ENCODE data around the gene JAM3.

JAM3 gene

DNA sequence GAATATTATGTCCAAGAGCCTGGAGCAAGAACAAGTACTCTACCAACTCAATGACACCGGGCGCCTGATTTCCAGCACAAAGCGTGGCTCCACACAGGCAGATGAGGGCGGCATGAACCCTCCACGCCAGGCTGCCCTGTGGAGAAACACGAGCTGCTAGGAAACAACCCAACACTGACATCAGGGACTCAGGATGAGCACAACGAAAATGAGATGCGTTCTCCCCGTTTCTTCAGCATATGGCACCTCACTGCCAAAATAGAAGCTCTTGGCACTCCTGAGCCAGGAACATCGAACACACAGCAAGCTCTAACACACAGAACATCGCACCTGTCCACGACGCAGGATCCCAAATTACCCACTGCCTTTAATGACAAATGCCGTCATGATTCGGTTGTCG, 86.6 kb downstream of the JAM3 start:
- no peak for DNase-seq (ENCODE audit: low read depth)
- TF ChIP-seq, protein P1, sequence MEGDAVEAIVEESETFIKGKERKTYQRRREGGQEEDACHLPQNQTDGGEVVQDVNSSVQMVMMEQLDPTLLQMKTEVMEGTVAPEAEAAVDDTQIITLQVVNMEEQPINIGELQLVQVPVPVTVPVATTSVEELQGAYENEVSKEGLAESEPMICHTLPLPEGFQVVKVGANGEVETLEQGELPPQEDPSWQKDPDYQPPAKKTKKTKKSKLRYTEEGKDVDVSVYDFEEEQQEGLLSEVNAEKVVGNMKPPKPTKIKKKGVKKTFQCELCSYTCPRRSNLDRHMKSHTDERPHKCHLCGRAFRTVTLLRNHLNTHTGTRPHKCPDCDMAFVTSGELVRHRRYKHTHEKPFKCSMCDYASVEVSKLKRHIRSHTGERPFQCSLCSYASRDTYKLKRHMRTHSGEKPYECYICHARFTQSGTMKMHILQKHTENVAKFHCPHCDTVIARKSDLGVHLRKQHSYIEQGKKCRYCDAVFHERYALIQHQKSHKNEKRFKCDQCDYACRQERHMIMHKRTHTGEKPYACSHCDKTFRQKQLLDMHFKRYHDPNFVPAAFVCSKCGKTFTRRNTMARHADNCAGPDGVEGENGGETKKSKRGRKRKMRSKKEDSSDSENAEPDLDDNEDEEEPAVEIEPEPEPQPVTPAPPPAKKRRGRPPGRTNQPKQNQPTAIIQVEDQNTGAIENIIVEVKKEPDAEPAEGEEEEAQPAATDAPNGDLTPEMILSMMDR (conservative IDR thresholded peaks at IDR 0.05; ENCODE audit: low read depth, low read length): no peak
- H3K4me3 ChIP-seq (ENCODE audit: low read length): no peak overlapping the region

DNA sequence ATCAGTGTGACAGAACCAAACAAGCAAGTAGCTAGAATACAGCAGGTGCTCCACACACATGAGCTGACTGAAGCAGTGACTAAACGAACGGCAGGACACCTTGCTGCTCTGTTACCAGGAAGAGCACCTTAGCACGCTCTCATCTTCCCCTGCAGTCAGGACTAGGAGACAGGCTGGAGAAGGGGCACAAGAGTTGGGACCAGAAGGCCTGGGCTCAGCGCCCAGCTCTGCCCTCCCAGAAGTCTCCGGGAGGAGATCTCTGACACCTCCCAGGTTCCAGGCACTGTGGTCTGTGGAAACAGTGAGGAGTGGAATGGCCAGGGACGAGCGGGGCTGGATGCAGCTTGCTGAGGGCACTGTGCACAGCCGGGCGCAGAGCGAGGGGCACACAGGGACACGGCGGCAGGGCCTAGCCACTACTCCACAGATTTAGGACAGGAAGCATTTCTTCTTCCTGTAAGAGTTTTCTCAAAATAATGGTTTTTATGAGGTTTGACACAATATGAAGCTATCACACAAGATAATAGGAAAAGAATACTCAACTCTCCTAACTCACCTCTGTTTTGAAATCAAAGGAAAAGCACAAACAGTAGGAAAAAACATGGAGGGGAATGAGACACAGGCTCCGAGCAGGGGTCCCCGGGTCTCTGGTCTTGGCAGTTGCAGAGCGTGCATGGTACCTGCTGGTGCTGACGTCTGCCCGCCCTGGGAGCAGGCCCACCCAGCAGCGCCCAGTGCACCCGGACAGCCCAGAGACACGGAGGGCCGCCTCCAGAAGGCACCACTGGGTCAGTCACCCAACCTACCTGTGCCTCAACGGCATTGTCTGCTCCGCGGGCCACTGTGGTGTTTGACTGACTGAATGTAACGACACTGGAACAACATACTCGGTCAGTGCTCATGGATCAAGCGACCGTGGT, 87.3 kb downstream of the JAM3 start:
- H3K4me3 ChIP-seq (ENCODE audit: low read length): no peak overlapping the region
- TF ChIP-seq, protein P1 (conservative IDR thresholded peaks at IDR 0.05; ENCODE audit: low read depth, low read length): no peak
- DNase-seq (ENCODE audit: low read depth): no peak

DNA sequence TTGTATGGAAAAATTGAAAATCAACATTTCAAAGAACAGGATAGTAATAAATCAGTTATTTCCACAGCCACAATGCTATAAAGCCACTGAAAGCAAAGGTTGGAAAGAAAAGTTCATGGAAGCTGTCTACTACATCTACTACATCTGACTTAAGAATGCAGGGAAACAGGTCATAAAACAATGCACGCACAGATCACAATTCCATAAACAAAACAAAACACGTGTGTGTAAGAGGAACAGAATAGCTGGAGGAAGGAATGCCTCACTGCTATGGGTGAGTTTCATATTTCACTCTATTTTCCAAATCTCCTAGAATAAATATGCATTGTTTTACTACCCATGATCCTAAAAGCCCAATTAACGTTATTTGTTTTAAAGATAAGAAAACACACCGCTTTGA, 88.6 kb downstream of the JAM3 start:
- DNase-seq (ENCODE audit: low read depth): no peak
- TF ChIP-seq, protein P1 (conservative IDR thresholded peaks at IDR 0.05; ENCODE audit: low read depth, low read length): no peak
- H3K4me3 ChIP-seq (ENCODE audit: low read length): no peak overlapping the region

DNA sequence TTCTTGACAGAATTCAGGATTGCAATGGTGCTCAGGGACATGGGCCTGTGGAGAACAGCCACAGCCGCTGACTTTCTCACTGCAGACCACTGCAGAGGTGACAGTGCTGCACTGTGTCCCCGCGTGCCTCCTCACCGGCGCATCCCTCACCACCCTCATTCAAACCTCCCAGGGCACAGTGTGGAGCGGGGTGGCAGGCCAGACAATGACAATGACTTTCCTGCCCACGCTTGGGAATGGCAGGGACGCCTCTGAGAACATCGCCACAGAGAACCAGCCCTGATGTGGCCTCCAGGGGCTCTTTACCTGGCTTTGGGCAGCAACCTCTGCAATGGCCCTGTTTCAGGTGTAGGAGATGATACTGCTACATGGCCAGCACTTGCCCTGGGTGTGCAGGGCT, 89.2 kb downstream of the JAM3 start:
- TF ChIP-seq, protein P1 (conservative IDR thresholded peaks at IDR 0.05; ENCODE audit: low read depth, low read length): no peak
- DNase-seq (ENCODE audit: low read depth): no peak
- H3K4me3 ChIP-seq (ENCODE audit: low read length): no peak overlapping the region

DNA sequence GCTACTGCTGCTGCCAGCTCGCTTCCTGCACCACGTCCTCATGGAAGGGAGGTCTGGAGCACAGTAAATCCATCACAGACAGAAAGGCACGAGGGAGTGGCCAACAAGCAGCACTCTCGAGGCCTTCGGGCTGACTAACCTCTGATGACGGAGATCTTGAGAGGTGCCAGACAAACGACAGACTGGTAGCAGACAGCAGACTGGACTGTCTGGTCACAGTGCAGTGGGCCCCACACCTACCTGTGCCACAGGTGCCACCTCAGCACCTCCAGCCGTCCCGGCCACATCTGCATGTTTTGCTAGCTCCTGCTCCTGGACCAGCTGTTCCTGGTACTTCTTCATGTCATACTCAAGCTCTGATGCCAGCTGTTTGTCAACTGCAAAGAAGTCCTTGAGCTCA, 90.8 kb downstream of the JAM3 start:
- no peak for DNase-seq (ENCODE audit: low read depth)
- H3K4me3 ChIP-seq (ENCODE audit: low read length): no peak overlapping the region
- TF ChIP-seq, protein P1 (conservative IDR thresholded peaks at IDR 0.05; ENCODE audit: low read depth, low read length): no peak

DNA sequence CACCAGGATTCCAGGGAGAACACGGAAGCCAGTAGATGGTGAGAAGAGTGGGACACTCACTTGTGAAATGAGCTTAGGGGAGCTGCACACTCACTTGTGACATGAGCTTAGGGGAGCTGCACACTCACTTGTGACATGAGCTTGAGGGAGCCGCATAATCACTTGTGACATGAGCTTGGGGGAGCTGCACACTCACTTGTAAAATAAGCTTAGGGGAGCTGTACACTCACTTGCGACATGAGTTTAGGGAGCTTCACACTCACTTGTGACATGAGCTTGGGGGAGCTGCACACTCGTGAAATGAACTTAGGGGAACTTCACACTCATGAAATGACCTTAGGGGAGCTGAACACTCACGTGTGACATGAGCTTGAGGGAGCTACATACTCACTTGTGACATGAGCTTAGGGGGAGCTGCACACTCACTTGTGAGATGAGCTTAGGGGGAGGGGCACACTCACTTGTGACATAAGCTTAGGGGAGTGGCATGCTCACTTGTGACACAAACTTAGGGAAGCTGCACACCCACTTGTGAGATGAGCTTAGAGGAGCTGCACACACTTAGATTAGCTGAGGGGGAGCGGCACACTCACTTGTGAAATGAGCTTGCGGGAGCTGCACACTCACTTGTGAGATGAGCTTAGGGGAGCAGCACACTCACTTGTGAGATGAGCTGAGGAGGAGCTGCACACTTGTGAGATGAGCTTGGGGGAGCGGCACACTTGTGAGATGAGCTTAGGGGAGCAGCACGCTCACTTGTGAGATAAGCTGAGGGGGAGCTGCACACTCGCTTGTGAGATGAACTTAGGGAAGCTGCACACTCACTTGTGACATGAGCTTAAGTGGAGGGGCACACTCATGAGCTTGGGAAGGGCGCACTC, 95.9 kb downstream of the JAM3 start:
- TF ChIP-seq, protein P1 (conservative IDR thresholded peaks at IDR 0.05; ENCODE audit: low read depth, low read length): no peak
- DNase-seq (ENCODE audit: low read depth): no peak

More for the DNA sequence above, 95.9 kb downstream of the JAM3 start:
- H3K4me3 ChIP-seq (ENCODE audit: low read length): no peak overlapping the region

All from retinal pigment epithelial cell (primary cell).